ENCODE data around the gene CCDC192. TPM values are rescaled to one million over a fixed set of nuclear protein-coding genes. Genes with fewer than 3 reads are reported as not detected.
"Not testable (repeated sequence)": the region's sequence is repeated elsewhere in the genome, so short reads cannot be mapped to it uniquely, and the experiment has no call there.

Gene CCDC192
- total and polyA plus RNA-seq, 2 donors (not counting 3 experiments of a cell fraction or from before 2014, with no cell fraction given) = not detected

- CTCF ChIA-PET = no interaction called here
- no TSS peak for BruUV-seq (replicated peaks)
- Histone ChIP-seq H3K9me3 (replicated peaks; ENCODE audit: control insufficient read depth, insufficient read depth, low read length) (no peaks in the 10 kb centered on the region), H3K36me3 (ENCODE audit: control insufficient read depth in 2 of 2, extremely low read depth in 1 of 2, insufficient read depth in 2 of 2, low read length in 2 of 2) (no peaks in the 10 kb centered on the region), H3K4me2 (ENCODE audit: insufficient read depth, low read length) (no peak overlapping the region), H4K20me1 (replicated peaks; ENCODE audit: control insufficient read depth, extremely low read depth, insufficient read depth, low read length) (no peaks in the 10 kb centered on the region), H3K4me1 (ENCODE audit: control insufficient read depth, extremely low read depth, insufficient read depth, low read length) (no peaks in the 10 kb centered on the region), H3K4me3 (replicated peaks in 1 of 3; ENCODE audit: insufficient read depth in 1 of 3, low read depth in 1 of 3, low read length in 3 of 3) (no peak overlapping the region), H3K27ac (ENCODE audit: insufficient read depth, low read depth, low read length) (no peak overlapping the region), H3K79me2 (ENCODE audit: control insufficient read depth, insufficient read depth, low read length) (no peaks in the 10 kb centered on the region), H2AFZ (ENCODE audit: low read depth, low read length) (no peak overlapping the region), H3K9me1 (replicated peaks; ENCODE audit: control insufficient read depth, extremely low read depth, insufficient read depth, low read length) (no peaks in the 10 kb centered on the region), H3K27me3 (ENCODE audit: control insufficient read depth in 2 of 2, insufficient read depth in 2 of 2, low read length in 2 of 2) (no peaks in the 10 kb centered on the region), H3K9ac (replicated peaks; ENCODE audit: extremely low read depth, insufficient read depth, low read length) (no peak overlapping the region)
- POLR2A ChIA-PET = no interaction called here
- TF ChIP-seq MYC (IDR thresholded peaks at IDR 0.05; ENCODE audit: low read depth, low read length) (no peak), FOS (IDR thresholded peaks at IDR 0.05; ENCODE audit: borderline replicate concordance, insufficient read depth, low read length) (no peak), POLR2AphosphoS5 (IDR thresholded peaks at IDR 0.05; ENCODE audit: insufficient read depth, low read depth, low read length) (no peak)
- intact Hi-C loops (cut with micrococcal nuclease) = no loop called here
- dilution Hi-C loops (cut with MboI; ENCODE audit: extremely low pct_ligation_motif_present, low sequenced_read_pairs) = no loop called here
- FAIRE-seq (no peak), DNase-seq (ENCODE audit: low read depth, low spot score) (no peak)
These were observed 29.8 kb downstream of the CCDC192 start for GRCh38 chr5:127732963-127733362.

GRCh38 chr5:127739348-127739747, 36.2 kb downstream of the CCDC192 start:
- BruUV-seq (replicated peaks); POLR2A ChIA-PET: not testable (repeated sequence)

More at GRCh38 chr5:127739348-127739747, 36.2 kb downstream of the CCDC192 start:
- H2AFZ ChIP-seq (ENCODE audit: low read depth, low read length); H3K4me2 ChIP-seq (ENCODE audit: insufficient read depth, low read length); H3K4me3 ChIP-seq (replicated peaks in 1 of 3; ENCODE audit: insufficient read depth in 1 of 3, low read depth in 1 of 3, low read length in 3 of 3); intact Hi-C loops (cut with micrococcal nuclease); CTCF ChIA-PET; DNase-seq (ENCODE audit: low read depth, low spot score); H3K36me3 ChIP-seq (ENCODE audit: control insufficient read depth in 2 of 2, extremely low read depth in 1 of 2, insufficient read depth in 2 of 2, low read length in 2 of 2); FAIRE-seq; H3K4me1 ChIP-seq (ENCODE audit: control insufficient read depth, extremely low read depth, insufficient read depth, low read length); dilution Hi-C loops (cut with MboI; ENCODE audit: extremely low pct_ligation_motif_present, low sequenced_read_pairs); H3K79me2 ChIP-seq (ENCODE audit: control insufficient read depth, insufficient read depth, low read length); H3K9me3 ChIP-seq (replicated peaks; ENCODE audit: control insufficient read depth, insufficient read depth, low read length); H3K27me3 ChIP-seq (ENCODE audit: control insufficient read depth in 2 of 2, insufficient read depth in 2 of 2, low read length in 2 of 2); H3K9ac ChIP-seq (replicated peaks; ENCODE audit: extremely low read depth, insufficient read depth, low read length); H4K20me1 ChIP-seq (replicated peaks; ENCODE audit: control insufficient read depth, extremely low read depth, insufficient read depth, low read length); H3K9me1 ChIP-seq (replicated peaks; ENCODE audit: control insufficient read depth, extremely low read depth, insufficient read depth, low read length); H3K27ac ChIP-seq (ENCODE audit: insufficient read depth, low read depth, low read length): not testable (repeated sequence)

All from endothelial cell of umbilical vein (primary cell).